Right lobe of liver (tissue), 4 donors: ENCODE results near the gene CCL2.

Source experiments
- CTCF ChIP-seq, 4 donors: fragments of 200-600 bp in 3 of 4; fragments of 450-650 bp in 1 of 4; IDR thresholded peaks; one replicate each; pipeline versions ENCODE4 v1.5.1 to v1.8.0; 2016 to 2022; ENCODE audit warnings: antibody characterized with exemption in 4 of 4, mild to moderate bottlenecking in 2 of 4
- POLR2A ChIP-seq: fragments of 450-650 bp; IDR thresholded peaks from one replicate; pipeline ENCODE4 v1.6.1; 2017; ENCODE audit warnings: antibody characterized with exemption, mild to moderate bottlenecking
- donor health status: DM: no; HTN: no; CAD: no.
- donor health status: DM: no; HTN: no; CAD: no.
- donor health status: DM: no; HTN: yes; CAD: no.

GRCh38 chr17:34228781-34229180 is 26.3 kb upstream of the CCL2 start:
- no peak for TF ChIP-seq POLR2A
- no peak for TF ChIP-seq CTCF (IDR thresholded peaks at IDR 0.05)
